PC-9 (cell line): ENCODE data around the gene SPATA7. TPM values are rescaled to one million over a fixed set of nuclear protein-coding genes. Genes with fewer than 3 reads are reported as not detected.

Experiments
- BruUV-seq: library from RNA; stranded (reverse); fragments of 400-500 nt; replicated peaks from 2 replicates; lab custom pipeline; 2021; lab: Mats Ljungman, UMichigan
- CTCF ChIA-PET: fragments of 300-600 bp; sonication (Branson Sonifier 250); formaldehyde crosslinking; loops from one replicate; lab custom pipeline; 2022; ENCODE audit warnings: antibody characterized with exemption; lab: Charles Lee
- POLR2A ChIA-PET: fragments of 300-600 bp; sonication (Branson Sonifier 250); formaldehyde crosslinking; loops from one replicate; lab custom pipeline; 2022; ENCODE audit warnings: antibody characterized with exemption; ENCODE audit not compliant: unreplicated experiment; lab: Charles Lee
- DNase-seq, 2 experiments: peaks; one replicate each; pipeline versions ENCODE4 v3.0.0 to v3.0.0-alpha.2; 2015 to 2022; ENCODE audit warnings: mixed read lengths in 1 of 2
- H2AFZ ChIP-seq: fragments of 200-600 bp; sonication (generic); 2 replicates; pipeline ENCODE4 v1.8.1; 2017; ENCODE audit warnings: antibody characterized with exemption
- H3F3A ChIP-seq: fragments of 200-600 bp; sonication (generic); 2 replicates; pipeline ENCODE4 v1.8.1; 2017; ENCODE audit warnings: antibody characterized with exemption, mild to moderate bottlenecking, low read depth; ENCODE audit not compliant: insufficient read depth
- H3K27ac ChIP-seq: fragments of 200-600 bp; sonication (generic); 2 replicates; pipeline ENCODE4 v1.6.1; 2016; ENCODE audit warnings: mixed run types
- H3K27me3 ChIP-seq: fragments of 200-600 bp; sonication (generic); 2 replicates; pipeline ENCODE4 v1.6.1; 2016; ENCODE audit warnings: low read depth, mixed run types; ENCODE audit not compliant: insufficient read depth
- H3K36me3 ChIP-seq: fragments of 200-600 bp; sonication (generic); 2 replicates; pipeline ENCODE4 v1.6.1; 2016; ENCODE audit warnings: low read depth, mixed run types
- H3K4me1 ChIP-seq: fragments of 200-600 bp; sonication (generic); replicated peaks from 2 replicates; pipeline ENCODE4 v1.6.1; 2016; ENCODE audit warnings: mixed run types; ENCODE audit not compliant: insufficient read depth
- H3K4me2 ChIP-seq: fragments of 200-600 bp; sonication (generic); 2 replicates; pipeline ENCODE4 v1.6.1; 2017; ENCODE audit warnings: mixed run types
- H3K4me3 ChIP-seq: fragments of 200-600 bp; sonication (generic); 2 replicates; pipeline ENCODE4 v1.6.1; 2016; ENCODE audit warnings: mixed run types
- H3K79me2 ChIP-seq: fragments of 200-600 bp; sonication (generic); 2 replicates; pipeline ENCODE4 v1.6.1; 2017; ENCODE audit warnings: low read depth, mixed run types
- H3K9me2 ChIP-seq: fragments of 200-600 bp; sonication (generic); 2 replicates; pipeline ENCODE4 v1.8.1; 2017; ENCODE audit warnings: mild to moderate bottlenecking; ENCODE audit not compliant: insufficient read depth
- H3K9me3 ChIP-seq: fragments of 200-600 bp; sonication (generic); 2 replicates; pipeline ENCODE4 v1.8.1; 2016; ENCODE audit warnings: low read depth; ENCODE audit not compliant: insufficient read depth
- H4K20me1 ChIP-seq: fragments of 200-600 bp; sonication (generic); 2 replicates; pipeline ENCODE4 v1.8.1; 2017; ENCODE audit not compliant: insufficient read depth
- EZH2 ChIP-seq: fragments of 200-600 bp; sonication (generic); IDR thresholded peaks from 2 replicates; pipeline ENCODE4 v1.8.0; 2017; ENCODE audit warnings: antibody characterized with exemption, low read depth
- intact Hi-C: fragments of 100-400 bp; cut with micrococcal nuclease; formaldehyde crosslinking; loops from one replicate; pipeline ENCODE4 v1.10.0; 2022; ENCODE audit not compliant: unreplicated experiment
- total RNA-seq: library from RNA; stranded (reverse); gene quantifications from 2 replicates; pipeline ENCODE4 v1.2.3, GENCODE V29; 2021
- TF ChIP-seq, protein P1 (sequence below): fragments of 200-600 bp; sonication (generic); conservative IDR thresholded peaks from 2 replicates; pipeline ENCODE4 v1.6.1; 2017; ENCODE audit warnings: mixed run types, antibody characterized with exemption, mild to moderate bottlenecking, moderate library complexity

The SPATA7 gene
- total RNA-seq, 1 experiment from 2014 or later, result 2.9 TPM

DNA sequence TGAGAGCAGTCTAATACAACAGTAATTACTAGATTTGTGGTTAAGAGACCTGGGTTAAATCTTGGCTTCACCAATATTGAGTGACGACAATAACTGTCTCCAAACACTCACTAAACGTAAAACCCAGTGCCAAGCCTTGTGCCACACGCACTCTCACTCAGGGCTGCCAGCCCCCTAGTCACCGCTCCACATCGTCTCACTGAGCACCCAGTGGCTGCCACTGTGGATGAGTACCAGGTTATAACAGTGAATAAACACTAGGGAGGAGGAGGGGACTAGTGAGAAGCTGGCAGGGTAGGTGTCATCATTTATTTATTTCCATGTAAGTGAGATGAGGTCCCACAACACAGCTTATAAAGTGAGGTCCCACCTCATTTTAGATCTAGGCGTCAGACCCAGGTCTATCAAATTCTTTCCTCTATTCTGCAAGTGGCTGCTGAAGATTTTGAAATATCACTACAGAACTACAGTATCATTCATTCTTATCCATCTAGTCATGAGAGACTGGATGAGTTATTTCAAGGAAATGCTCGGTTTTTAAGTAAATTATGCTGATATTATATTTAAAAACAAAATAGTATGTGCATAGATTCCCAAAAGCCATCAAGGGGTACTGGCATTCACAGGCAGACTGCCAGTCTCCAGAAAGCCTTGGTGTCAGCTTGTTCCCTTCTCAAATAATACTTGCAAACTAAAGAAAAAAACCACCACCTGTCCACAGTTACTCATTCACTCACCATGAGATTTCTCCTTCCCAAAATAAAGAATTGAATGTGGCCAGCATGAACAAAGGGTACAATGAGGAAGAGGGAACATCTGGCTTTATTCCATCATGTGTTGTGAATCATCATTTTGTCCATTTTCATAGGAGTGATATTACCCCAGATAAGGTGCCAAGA lies 85.3 kb downstream of the SPATA7 start:
- POLR2A ChIA-PET, result no interaction called here
- Histone ChIP-seq H3K27me3 (no peaks in the 10 kb centered on the region), H3K27ac (no peak overlapping the region), H3F3A (peaks cover 3% of the 10 kb centered on the region; the same call in 1 of the 2 replicates), H3K4me1 (peaks cover 6% of the 10 kb centered on the region), H3K4me3 (no peak overlapping the region), H3K36me3 (no peaks in the 10 kb centered on the region), H3K4me2 (no peak overlapping the region), H2AFZ (no peak overlapping the region), H4K20me1 (no peaks in the 10 kb centered on the region), H3K9me2 (no peaks in the 10 kb centered on the region), H3K9me3 (no peaks in the 10 kb centered on the region), H3K79me2 (no peaks in the 10 kb centered on the region)
- CTCF ChIA-PET, result no interaction called here
- intact Hi-C loops, result no loop called here
- BruUV-seq, result no TSS peak
- TF ChIP-seq, protein P1, sequence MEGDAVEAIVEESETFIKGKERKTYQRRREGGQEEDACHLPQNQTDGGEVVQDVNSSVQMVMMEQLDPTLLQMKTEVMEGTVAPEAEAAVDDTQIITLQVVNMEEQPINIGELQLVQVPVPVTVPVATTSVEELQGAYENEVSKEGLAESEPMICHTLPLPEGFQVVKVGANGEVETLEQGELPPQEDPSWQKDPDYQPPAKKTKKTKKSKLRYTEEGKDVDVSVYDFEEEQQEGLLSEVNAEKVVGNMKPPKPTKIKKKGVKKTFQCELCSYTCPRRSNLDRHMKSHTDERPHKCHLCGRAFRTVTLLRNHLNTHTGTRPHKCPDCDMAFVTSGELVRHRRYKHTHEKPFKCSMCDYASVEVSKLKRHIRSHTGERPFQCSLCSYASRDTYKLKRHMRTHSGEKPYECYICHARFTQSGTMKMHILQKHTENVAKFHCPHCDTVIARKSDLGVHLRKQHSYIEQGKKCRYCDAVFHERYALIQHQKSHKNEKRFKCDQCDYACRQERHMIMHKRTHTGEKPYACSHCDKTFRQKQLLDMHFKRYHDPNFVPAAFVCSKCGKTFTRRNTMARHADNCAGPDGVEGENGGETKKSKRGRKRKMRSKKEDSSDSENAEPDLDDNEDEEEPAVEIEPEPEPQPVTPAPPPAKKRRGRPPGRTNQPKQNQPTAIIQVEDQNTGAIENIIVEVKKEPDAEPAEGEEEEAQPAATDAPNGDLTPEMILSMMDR, result no peak
- no peak for TF ChIP-seq EZH2
- no peak for DNase-seq

DNA sequence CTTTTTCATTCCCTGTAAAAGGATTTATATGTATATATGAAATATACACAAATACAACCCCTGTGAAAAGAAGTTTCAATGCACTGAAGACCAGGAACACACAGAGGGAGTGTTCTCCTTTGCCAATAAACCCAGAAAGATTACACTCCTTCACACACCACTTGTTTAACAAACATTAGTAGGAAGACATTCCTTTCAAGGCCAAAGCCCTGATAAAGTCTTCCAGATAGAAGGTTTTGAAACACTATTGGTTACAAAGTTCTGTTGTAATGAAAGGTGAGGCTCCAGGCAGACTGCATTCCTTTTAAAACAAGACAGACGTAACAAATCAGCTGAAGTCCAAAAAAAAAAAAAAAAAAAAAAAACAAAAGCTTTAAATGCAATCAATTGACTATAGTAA lies 88.3 kb downstream of the SPATA7 start:
- Histone ChIP-seq H3K36me3 (no peaks in the 10 kb centered on the region), H3K27me3 (no peaks in the 10 kb centered on the region), H2AFZ (no peak overlapping the region), H3K4me2 (no peak overlapping the region), H3F3A (peaks cover 3% of the 10 kb centered on the region; the same call in 1 of the 2 replicates), H3K4me3 (no peak overlapping the region), H3K9me3 (no peaks in the 10 kb centered on the region), H3K79me2 (no peaks in the 10 kb centered on the region), H3K9me2 (no peaks in the 10 kb centered on the region), H4K20me1 (no peaks in the 10 kb centered on the region), H3K4me1 (peaks cover 2% of the 10 kb centered on the region), H3K27ac (0 out of 2 replicates have a peak overlapping the region, but pooled peaks have one; percentile 32)
- ChIA-PET POLR2A (no interaction called here), CTCF (no interaction called here)
- intact Hi-C loops, result no loop called here
- peak in 1 of 2 experiments; percentile 73 for DNase-seq
- TF ChIP-seq EZH2, result no peak
- TF ChIP-seq, protein P1, result no peak
- BruUV-seq, result no TSS peak

DNA sequence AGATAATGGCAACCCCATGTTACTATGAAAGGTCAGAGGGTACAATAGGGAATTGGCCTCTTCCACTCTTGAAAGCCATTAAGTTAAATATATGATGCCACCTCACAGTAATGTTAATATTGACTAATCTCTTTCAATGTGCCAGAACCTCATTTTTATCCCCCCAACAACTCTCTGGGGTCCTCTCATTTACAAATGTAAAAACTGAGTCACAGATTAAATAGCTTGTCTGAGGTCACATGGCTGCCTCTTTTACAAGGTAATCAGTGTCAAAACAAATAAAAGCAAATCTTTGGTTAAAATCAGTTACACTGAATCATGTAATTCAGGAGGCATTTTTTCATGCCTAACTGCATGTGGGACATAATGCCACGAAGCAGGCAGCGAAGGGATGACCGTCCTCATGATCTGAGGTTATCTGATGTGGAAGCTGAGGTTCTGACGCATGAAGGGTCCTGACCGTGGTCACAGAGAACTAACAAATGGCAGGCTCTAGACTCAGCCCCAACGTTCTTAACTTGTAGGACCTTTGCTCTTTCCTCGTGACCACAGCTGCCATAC lies 90.8 kb downstream of the SPATA7 start:
- no peaks in the 10 kb centered on the region for H3K27me3 ChIP-seq
- H3K4me3 ChIP-seq, result no peak overlapping the region
- no peaks in the 10 kb centered on the region for H3K36me3 ChIP-seq
- H3K4me1 ChIP-seq, result no peaks in the 10 kb centered on the region
- no TSS peak for BruUV-seq
- TF ChIP-seq, protein P1, result no peak
- no peak for TF ChIP-seq EZH2
- H3K4me2 ChIP-seq, result no peak overlapping the region
- intact Hi-C loops, result no loop called here
- H4K20me1 ChIP-seq, result no peaks in the 10 kb centered on the region
- POLR2A ChIA-PET, result no interaction called here
- no peak for DNase-seq
- no peak overlapping the region for H3K27ac ChIP-seq
- H3K9me2 ChIP-seq, result no peaks in the 10 kb centered on the region
- no peaks in the 10 kb centered on the region for H3K9me3 ChIP-seq
- H2AFZ ChIP-seq, result no peak overlapping the region
- H3F3A ChIP-seq, result no peaks in the 10 kb centered on the region
- CTCF ChIA-PET, result no interaction called here
- no peaks in the 10 kb centered on the region for H3K79me2 ChIP-seq
